ENCODE results near the gene KCP.

- TF ChIP-seq CTCF (IDR thresholded peaks at IDR 0.05) (no peak), POLR2AphosphoS5 (IDR thresholded peaks at IDR 0.05) (no peak), POLR2A (IDR thresholded peaks at IDR 0.05) (no peak)
These were observed 43.3 kb downstream of the KCP start for GRCh38 chr7:128867241-128867640.

Measured in breast epithelium (tissue), 3 donors.